Endometrium (tissue), 2 donors: ENCODE measurements around the gene GOLGA6A.
"Not testable (repeated sequence)": the region's sequence is repeated elsewhere in the genome, so short reads cannot be mapped to it uniquely, and the experiment has no call there.

Experiments
- FAIRE-seq: peaks from 2 replicates; lab custom pipeline; 2012; peaks lifted over from hg19 to GRCh38; lab: Jason Lieb, UNC
- donor health status: control.
- donor health status: control.

Gene GOLGA6A

DNA sequence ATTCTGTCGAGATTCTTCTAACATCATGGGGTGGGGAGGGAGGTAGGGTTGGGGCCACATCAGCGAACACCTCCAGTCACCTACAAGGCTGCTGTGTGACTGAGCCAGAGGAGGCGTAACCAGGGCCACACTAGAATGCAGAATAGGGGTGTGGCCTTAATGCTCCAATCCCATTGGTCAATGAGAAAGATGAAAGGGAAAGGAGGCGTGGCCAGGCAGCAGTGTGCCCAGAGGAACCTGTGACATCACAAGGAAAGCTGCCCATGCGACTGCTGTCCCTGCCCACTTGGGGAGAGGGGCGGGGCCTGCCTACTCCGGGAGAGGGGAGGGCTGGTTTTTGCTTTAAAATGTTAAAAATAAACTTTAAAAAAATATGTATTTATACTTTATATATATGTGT is at the start of gene GOLGA6A:
Gene GOLGA6A, minus strand, starts transcription at position 101 of the 400 bp plus-strand sequence. Its CDS starts 41 bp downstream, at position 60.
- not testable (repeated sequence) for FAIRE-seq

- no peak for FAIRE-seq
Observed at GRCh38 chr15:74131628-74132413, 49.5 kb upstream of the GOLGA6A start.

DNA sequence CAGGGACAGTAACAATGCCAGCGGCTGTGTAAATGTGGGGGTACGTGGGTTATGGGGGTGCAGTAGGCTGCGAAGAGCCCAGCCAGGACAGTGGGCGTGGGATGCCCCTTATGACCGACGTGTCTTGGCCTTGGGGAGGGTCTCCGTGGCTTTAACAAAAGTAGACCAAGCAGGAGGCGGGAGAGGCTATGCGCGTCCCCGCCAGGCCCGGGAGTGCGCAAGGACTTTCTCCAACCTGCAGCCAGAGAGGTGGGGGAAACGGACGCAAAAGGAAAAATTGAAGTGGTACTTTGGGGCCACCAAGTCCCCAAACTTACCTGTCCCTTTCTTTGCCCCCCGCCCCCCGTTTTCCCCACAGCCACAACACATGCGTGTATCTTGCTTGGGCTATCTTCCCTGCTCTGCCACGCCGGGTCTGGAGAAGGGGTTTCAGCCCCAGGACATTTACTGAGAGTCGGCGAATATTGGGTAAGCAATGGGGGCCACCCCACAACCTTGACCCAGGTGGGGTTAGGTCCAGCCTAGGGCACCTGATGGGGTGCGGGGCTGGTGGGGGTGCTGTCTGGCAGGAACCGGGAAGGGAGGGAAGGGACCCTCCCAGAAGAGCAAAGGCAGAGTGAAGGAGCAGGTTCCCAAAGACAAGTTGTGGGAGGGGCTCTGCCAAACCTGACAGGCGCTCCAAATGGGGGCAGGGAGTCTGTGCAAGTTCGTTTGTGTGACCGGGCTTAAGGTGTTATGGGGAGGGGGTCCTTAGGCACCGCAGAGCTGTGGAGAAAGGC is 48.7 kb upstream of the GOLGA6A start:
- no peak for FAIRE-seq

- FAIRE-seq: no peak
Observed at GRCh38 chr15:74130155-74130848, 48.0 kb upstream of the GOLGA6A start, which contains the start of gene ISLR2. Gene ISLR2, plus strand, starts transcription at chr15:74130586. Its CDS starts 2,169 bp downstream, at chr15:74132755.

DNA sequence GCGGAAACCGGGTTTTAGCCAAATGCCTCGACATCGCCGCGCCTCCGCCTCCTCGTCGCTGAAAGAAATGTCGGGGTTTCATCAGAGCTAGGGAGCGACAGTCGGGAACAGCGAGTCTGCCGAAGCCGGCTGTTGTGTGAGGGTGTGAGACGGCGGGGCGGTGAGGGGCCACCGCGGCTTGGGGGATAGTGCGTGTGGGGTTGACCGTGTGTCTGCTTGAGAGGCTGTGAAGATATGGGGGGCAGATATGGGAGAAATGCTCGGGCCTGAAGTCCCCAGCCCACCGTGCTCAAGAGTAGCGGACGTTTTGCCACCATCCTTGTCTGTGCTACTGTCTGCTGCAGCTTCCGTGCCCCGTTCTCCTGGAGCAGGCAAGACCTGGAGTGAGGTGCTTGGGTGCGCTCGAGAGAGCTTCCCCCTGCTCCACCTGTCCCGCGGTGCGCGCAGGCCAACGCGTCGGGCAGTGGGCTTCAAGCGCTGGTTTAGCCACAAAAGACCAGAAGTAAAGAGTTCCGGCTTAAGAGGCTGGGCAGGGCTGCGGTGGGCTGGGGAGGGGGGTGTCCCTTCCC is 47.3 kb upstream of the GOLGA6A start:
- no peak for FAIRE-seq

- no peak for FAIRE-seq
Observed at GRCh38 chr15:74128785-74129585, 46.6 kb upstream of the GOLGA6A start.

GRCh38 chr15:74127954-74128784 is 45.8 kb upstream of the GOLGA6A start:
- FAIRE-seq: no peak

DNA sequence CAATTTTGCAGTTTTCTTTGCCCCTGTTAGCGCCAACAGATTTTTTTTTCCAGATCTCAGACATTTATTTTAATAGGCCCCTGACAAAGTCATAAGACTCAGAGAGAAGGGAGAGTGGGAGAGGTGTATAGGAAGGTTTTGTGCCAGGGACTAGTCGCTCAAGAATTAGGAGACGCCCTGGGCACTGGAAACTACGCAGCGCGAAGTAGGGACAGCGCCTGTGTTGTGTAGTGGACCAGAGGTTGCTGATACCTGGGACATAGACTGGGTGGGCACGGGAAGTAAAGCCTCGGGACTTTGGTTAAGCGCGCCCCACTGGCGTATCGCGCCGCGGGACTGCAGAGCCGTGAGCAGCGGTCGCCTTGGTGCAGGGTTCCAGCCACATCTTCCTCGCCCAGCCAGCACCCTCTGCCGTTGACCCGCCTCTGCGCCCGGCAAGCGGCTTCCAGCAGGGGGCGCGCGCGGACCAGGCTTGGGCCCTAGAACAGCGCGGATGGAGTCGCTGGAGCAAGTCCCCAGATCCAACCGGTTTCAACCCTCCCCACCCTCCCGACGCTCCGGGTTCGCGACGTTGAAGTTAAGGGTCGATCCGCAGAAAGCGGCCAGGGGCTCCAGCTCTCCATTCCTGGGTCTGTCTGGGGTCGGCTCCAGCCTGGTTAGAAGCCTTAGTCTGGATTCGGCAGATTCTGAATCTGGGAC is 45.1 kb upstream of the GOLGA6A start:
- FAIRE-seq: no peak

- FAIRE-seq: no peak
Observed at GRCh38 chr15:74124759-74125158, 42.4 kb upstream of the GOLGA6A start.

GRCh38 chr15:74124196-74124595 is 41.8 kb upstream of the GOLGA6A start:
- FAIRE-seq: no peak

DNA sequence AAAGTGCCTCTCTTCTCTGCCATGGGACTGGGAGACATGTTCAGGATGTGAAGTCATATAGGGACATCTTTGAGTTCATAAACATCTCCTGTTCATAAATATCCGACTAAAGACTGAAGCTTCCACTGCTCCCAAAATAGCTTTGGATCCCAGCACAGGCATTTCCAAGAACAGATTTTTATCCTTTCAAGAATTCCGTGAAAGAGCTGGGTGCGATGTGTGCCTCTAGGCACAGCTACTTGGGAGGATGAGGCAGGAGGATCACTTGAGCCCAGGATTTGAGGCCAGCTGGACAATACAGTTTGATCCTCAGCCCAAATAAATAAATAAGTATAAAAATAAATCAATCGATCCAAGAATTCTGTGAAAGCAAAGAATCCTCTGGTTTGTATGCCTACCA is 41.3 kb upstream of the GOLGA6A start:
- FAIRE-seq: no peak

- FAIRE-seq: no peak
Observed at GRCh38 chr15:74123131-74123429, 40.7 kb upstream of the GOLGA6A start.

DNA sequence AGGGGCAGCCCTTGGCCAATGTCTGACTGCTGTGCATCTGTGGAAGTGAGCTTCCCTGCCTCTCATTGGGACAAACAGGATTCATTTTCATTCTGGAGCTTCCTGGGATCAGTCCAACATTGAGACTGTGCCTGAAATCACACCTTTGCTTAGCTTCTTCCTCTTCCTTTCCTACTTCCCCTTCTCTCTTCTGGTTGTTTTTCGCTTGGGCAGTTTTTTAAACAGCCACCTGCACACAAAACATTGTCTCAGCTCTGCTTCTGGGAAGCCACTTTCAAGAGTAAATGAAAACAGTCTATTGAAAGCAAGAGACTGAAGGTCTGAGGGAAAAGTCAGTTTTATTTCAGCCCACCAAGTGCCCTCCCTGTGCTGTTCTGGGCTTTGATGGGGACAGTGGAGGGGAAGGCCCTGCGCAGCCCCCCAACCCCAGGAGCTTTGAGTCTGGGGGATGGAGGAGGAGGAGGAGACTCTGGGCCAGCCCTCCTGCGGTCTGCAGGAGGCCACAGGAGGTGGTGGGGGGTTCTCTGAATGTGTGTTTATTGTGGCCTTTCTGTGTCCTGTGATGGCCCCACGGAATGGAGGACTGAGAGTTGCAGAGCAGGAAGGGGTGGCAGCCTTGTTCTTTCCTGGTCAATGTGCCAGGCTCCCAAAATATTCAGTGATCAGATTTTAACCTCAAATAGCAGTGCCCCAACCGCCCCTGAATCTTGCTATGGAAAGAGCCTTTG is 40.2 kb upstream of the GOLGA6A start:
- no peak for FAIRE-seq

- FAIRE-seq: no peak
Observed at GRCh38 chr15:74121858-74122257, 39.5 kb upstream of the GOLGA6A start.

DNA sequence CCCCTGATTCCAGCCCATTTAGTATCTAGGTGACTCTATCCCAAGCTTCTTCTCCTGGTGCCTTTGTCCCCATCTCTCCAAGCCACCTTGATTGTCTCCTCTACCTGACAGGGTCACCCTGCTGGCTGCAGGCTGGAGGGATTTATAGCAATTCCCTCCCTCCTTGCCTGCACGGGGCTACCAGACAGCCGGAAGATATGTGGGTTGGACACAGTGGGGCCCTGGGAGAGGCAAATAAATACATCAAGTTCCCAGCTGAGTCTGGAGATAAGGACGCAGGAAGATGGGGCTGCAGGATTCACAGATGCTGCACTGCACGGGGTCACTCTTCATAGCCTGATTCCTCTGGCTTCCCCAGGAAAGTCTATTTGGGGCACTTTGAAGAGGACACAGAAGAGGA is 38.7 kb upstream of the GOLGA6A start:
- no peak for FAIRE-seq

GRCh38 chr15:74120426-74120825 is 38.1 kb upstream of the GOLGA6A start:
- no peak for FAIRE-seq

GRCh38 chr15:74109713-74110112 is 27.4 kb upstream of the GOLGA6A start:
- no peak for FAIRE-seq

DNA sequence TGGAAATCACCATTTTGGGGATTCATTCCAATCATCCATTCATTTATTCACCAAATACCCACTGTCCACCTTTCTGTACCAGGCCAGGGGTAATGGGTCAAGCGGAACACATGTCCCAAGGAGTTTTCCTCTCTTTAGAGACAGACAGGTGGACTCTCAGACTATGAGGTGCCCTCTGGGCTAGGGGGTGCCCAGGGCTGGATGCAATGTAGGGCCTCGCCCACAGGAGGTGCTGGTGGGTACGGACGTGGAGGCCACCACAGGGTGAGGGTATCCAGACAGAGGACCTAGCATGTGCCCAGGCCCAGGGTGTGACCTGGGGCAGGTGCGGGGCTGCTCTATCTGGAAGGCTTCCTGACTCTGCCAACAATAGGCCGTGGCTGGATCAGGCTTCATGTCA is 26.3 kb upstream of the GOLGA6A start:
- FAIRE-seq: not testable (repeated sequence)

DNA sequence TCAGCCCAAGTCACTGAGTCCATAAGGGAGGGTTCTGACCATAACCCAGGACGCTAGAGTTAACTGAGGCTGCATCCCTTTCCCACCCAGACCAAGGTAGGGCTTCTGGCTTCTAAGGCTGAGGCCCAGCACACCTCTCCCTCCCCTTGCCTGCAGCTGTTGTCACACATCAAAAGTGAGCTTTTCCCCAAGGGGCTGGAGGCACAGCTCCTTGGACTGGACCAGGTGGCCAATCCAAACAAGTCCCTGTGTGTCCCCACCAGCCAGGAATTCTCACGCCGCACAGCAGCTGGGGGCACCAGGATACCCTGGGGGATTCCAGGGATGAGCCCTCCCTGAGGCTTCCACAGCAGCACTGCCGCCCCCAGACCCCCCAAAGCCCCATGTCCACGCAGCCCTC is 25.8 kb upstream of the GOLGA6A start:
- FAIRE-seq: no peak
